DOHH2 (cell line): Measurements from ENCODE around the gene FAM72B.
"Not testable (repeated sequence)": the region's sequence is repeated elsewhere in the genome, so short reads cannot be mapped to it uniquely, and the experiment has no call there.

Experiments
- EZH2phosphoT487 ChIP-seq: fragments of 200-600 bp; sonication (generic); IDR thresholded peaks from 2 replicates; pipeline ENCODE4 v1.6.1; 2017; ENCODE audit warnings: borderline replicate concordance, mild to moderate bottlenecking, antibody characterized with exemption, low read length, moderate library complexity, mixed read lengths
- TF ChIP-seq, protein P1 (sequence below): fragments of 200-600 bp; sonication (generic); IDR thresholded peaks from one replicate; pipeline ENCODE4 v1.5.1; 2014; ENCODE audit warnings: antibody characterized with exemption, mild to moderate bottlenecking, low read depth, low read length; ENCODE audit not compliant: poor library complexity, severe bottlenecking

DNA sequence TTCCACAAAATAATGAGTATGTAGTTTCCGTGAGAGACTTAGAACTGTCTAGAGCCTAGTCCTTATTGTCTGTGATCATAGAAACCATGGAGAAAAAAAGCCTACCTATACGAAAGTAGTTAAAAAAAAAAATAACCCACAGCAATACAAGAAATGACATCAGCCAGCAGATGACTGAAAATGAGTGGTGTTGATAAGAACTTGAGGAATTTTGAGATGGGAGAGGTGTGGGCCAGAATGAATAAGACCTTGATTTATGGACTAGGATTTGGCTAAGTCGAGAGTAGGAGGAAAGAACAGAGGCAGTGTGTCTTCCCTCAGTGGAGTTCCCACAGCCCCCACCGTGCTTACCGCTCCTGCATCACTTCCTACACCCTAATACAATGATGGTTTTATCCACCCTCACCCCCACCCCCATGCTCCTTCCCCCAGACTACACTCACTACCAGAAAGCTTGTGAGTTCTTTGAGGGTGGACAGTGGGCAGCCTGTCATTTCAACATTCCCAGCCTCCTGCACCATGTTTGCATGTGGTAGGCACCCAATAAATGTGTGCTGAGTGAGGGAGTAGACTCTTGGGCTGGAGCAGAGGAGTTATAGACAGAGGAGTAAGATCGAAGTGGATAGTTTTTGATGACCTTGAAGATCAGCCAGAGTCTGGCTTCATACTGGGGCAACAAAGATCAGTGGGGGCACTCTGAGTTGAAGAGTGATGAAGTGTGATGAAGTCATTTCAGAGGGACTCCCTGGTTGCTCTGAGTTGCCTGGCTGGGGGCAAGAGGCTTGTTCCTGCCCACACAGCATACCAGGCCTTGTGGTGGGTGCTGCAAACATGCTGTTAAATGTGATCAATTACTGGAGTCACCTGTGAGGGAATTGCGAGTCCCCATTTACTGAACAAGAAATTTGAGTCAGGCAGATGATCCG is 21.9 kb upstream of the FAM72B start:
- TF ChIP-seq, protein P1, sequence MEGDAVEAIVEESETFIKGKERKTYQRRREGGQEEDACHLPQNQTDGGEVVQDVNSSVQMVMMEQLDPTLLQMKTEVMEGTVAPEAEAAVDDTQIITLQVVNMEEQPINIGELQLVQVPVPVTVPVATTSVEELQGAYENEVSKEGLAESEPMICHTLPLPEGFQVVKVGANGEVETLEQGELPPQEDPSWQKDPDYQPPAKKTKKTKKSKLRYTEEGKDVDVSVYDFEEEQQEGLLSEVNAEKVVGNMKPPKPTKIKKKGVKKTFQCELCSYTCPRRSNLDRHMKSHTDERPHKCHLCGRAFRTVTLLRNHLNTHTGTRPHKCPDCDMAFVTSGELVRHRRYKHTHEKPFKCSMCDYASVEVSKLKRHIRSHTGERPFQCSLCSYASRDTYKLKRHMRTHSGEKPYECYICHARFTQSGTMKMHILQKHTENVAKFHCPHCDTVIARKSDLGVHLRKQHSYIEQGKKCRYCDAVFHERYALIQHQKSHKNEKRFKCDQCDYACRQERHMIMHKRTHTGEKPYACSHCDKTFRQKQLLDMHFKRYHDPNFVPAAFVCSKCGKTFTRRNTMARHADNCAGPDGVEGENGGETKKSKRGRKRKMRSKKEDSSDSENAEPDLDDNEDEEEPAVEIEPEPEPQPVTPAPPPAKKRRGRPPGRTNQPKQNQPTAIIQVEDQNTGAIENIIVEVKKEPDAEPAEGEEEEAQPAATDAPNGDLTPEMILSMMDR = not testable (repeated sequence)
- TF ChIP-seq EZH2phosphoT487 = not testable (repeated sequence)
